Measurements from ENCODE around the gene QRSL1. TPM values are rescaled to one million over a fixed set of nuclear protein-coding genes. Genes with fewer than 3 reads are reported as not detected.
"Not testable (repeated sequence)": the region's sequence is repeated elsewhere in the genome, so short reads cannot be mapped to it uniquely, and the experiment has no call there.

QRSL1 gene
- total RNA-seq, 2 donors from 2014 or later = 3.0 to 6.2 TPM

GRCh38 chr6:106623039-106623438 lies 6.3 kb upstream of the QRSL1 start:
- Histone ChIP-seq H3K27ac (no peak overlapping the region), H3K4me1 (peaks cover 8% of the 10 kb centered on the region), H3K9me3 (no peaks in the 10 kb centered on the region), H3K36me3 (replicated peaks in 1 of 2; ENCODE audit: insufficient read depth in 1 of 2, low read depth in 2 of 2) (no peaks in the 10 kb centered on the region), H3K4me3 (no peak overlapping the region), H3K27me3 (no peaks in the 10 kb centered on the region)
- DNase-seq = no peak
- no peak for ATAC-seq
- TF ChIP-seq POLR2A (IDR thresholded peaks at IDR 0.05) = no peak
- intact Hi-C loops (cut with DNase I) = no loop called here
- WGBS, 2 donors = 68 to 79% methylated on average over 1 of the region's 1 CpG

DNA sequence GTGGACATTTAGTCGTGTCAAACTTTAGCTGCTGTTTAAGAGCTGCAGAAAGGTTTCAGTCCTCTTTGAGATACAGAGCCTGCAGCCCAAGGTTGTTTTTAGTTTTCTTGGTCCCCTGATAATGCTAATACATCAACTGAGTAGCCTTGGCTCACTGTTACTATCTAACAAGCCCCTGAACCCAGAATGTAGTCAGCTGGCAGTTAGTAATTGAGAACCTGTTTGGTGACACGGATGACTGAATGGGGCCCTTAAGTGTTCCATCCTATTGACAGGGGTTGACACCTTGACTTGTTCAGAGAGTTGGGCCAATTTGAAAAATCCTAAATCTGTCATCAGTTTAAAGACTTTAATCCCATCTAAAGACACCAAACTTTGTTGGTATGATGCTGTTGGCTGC lies 2.9 kb upstream of the QRSL1 start:
- DNase-seq = no peak
- TF ChIP-seq POLR2A (IDR thresholded peaks at IDR 0.05) = no peak
- TF ChIP-seq, protein P1, sequence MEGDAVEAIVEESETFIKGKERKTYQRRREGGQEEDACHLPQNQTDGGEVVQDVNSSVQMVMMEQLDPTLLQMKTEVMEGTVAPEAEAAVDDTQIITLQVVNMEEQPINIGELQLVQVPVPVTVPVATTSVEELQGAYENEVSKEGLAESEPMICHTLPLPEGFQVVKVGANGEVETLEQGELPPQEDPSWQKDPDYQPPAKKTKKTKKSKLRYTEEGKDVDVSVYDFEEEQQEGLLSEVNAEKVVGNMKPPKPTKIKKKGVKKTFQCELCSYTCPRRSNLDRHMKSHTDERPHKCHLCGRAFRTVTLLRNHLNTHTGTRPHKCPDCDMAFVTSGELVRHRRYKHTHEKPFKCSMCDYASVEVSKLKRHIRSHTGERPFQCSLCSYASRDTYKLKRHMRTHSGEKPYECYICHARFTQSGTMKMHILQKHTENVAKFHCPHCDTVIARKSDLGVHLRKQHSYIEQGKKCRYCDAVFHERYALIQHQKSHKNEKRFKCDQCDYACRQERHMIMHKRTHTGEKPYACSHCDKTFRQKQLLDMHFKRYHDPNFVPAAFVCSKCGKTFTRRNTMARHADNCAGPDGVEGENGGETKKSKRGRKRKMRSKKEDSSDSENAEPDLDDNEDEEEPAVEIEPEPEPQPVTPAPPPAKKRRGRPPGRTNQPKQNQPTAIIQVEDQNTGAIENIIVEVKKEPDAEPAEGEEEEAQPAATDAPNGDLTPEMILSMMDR (IDR thresholded peaks at IDR 0.05) = no peak
- no peak overlapping the region for H3K27ac ChIP-seq
- no peaks in the 10 kb centered on the region for H3K36me3 ChIP-seq (replicated peaks in 1 of 2; ENCODE audit: insufficient read depth in 1 of 2, low read depth in 2 of 2)
- H3K4me1 ChIP-seq = peaks cover 23% of the 10 kb centered on the region
- H3K9me3 ChIP-seq = no peaks in the 10 kb centered on the region
- no peak overlapping the region for H3K4me3 ChIP-seq
- intact Hi-C loops (cut with DNase I) = no loop called here
- ATAC-seq = no peak
- whole genome bisulfite sequencing, 2 donors = 31 to 37% methylated on average over 2 of the region's 2 CpGs
- H3K27me3 ChIP-seq = no peaks in the 10 kb centered on the region

GRCh38 chr6:106627760-106628159 lies 1.6 kb upstream of the QRSL1 start:
- not testable (repeated sequence) for DNase-seq

DNA sequence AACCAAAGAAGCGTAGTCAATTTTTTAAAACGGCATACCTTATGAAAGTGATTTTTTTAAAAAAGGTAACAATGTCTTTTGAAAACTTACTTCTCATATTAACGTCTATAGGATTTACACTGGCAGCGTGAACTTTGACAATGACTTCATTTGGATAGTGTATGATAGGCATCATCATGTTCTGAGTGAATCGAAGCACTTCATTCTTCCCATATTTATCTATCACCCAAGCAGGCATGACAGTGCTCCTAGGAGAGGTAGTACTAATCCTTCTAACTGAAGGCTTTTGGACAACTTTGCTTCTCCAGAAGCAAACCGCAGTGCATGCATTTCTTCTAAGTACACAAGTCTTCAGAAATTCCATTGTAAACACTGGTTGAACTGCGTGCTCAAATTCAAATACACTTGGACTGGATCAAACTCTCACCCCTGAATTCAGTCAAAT lies 698 bp upstream of the QRSL1 start:
- intact Hi-C loops (cut with DNase I) = no loop called here
- Histone ChIP-seq H3K4me3 (peak overlapping the region; percentile 64 to 87), H3K27me3 (no peaks in the 10 kb centered on the region), H3K4me1 (peaks cover 30% of the 10 kb centered on the region), H3K9me3 (no peaks in the 10 kb centered on the region), H3K27ac (peak overlapping the region; percentile 40 to 84 (median 78)), H3K36me3 (replicated peaks in 1 of 2; ENCODE audit: insufficient read depth in 1 of 2, low read depth in 2 of 2) (no peaks in the 10 kb centered on the region)
- 18 to 19% methylated on average over 7 of the region's 7 CpGs for WGBS, 2 donors
- ATAC-seq (peak; percentile 3), DNase-seq (no peak)
- no peak for TF ChIP-seq POLR2A (IDR thresholded peaks at IDR 0.05)
- TF ChIP-seq, protein P1 (IDR thresholded peaks at IDR 0.05) = no peak

More at GRCh38 chr6:106627760-106628159, 1.6 kb upstream of the QRSL1 start:
- 93 to 94% methylated on average over 16 of the region's 16 CpGs for WGBS, 2 donors
- H3K4me3 ChIP-seq; H3K9me3 ChIP-seq; ATAC-seq; H3K36me3 ChIP-seq (replicated peaks in 1 of 2; ENCODE audit: insufficient read depth in 1 of 2, low read depth in 2 of 2); H3K27me3 ChIP-seq; H3K27ac ChIP-seq; intact Hi-C loops (cut with DNase I): not testable (repeated sequence)
- peaks cover 27% of the 10 kb centered on the region for H3K4me1 ChIP-seq

- intact Hi-C loops (cut with DNase I) = no loop called here
- no peaks in the 10 kb centered on the region for H3K9me3 ChIP-seq
- H3K4me3 ChIP-seq = peak overlapping the region; percentile 64 to 87
- ATAC-seq (peak; percentile 2), DNase-seq (peak in 1 of 4 donors; percentile 15)
- peak overlapping the region; percentile 40 to 84 (median 78) for H3K27ac ChIP-seq
- H3K36me3 ChIP-seq (replicated peaks in 1 of 2; ENCODE audit: insufficient read depth in 1 of 2, low read depth in 2 of 2) = no peaks in the 10 kb centered on the region
- 1% methylated on average over 11 to 14 of the region's 14 CpGs for WGBS, 2 donors
- peaks cover 30% of the 10 kb centered on the region for H3K4me1 ChIP-seq
- TF ChIP-seq, protein P1 (IDR thresholded peaks at IDR 0.05) = no peak
- H3K27me3 ChIP-seq = no peaks in the 10 kb centered on the region
Observed at GRCh38 chr6:106629859-106630163, 433 bp downstream of the QRSL1 start.

GRCh38 chr6:106630366-106630765 lies 988 bp downstream of the QRSL1 start:
- intact Hi-C loops (cut with DNase I) = no loop called here
- H3K9me3 ChIP-seq = no peaks in the 10 kb centered on the region
- 27 to 40% methylated on average over 5 of the region's 5 CpGs for WGBS, 2 donors
- H3K27me3 ChIP-seq = no peaks in the 10 kb centered on the region
- TF ChIP-seq POLR2A (IDR thresholded peaks at IDR 0.05) = no peak
- TF ChIP-seq, protein P1 (IDR thresholded peaks at IDR 0.05) = no peak
- DNase-seq = no peak
- H3K4me1 ChIP-seq = peaks cover 30% of the 10 kb centered on the region
- no peak for ATAC-seq
- no peak overlapping the region for H3K27ac ChIP-seq
- H3K4me3 ChIP-seq = peak overlapping the region in 1 of 2 donors; percentile 87
- no peaks in the 10 kb centered on the region for H3K36me3 ChIP-seq (replicated peaks in 1 of 2; ENCODE audit: insufficient read depth in 1 of 2, low read depth in 2 of 2)

Data from body of pancreas (tissue), 4 donors.